H1 (cell line): ENCODE results near the gene HLF.

Experiments used
- CTCF ChIP-seq, 3 experiments: IDR thresholded peaks; 1 replicate in 2 of 3; 2 replicates in 1 of 3; pipeline versions ENCODE4 v1.5.1 to v1.6.1; 2011; ENCODE audit warnings: low read length in 3 of 3, mild to moderate bottlenecking in 3 of 3, inconsistent platforms in 2 of 3, low read depth in 1 of 3, moderate library complexity in 1 of 3; ENCODE audit not compliant: insufficient read depth in 1 of 3; ENCODE audit errors: control extremely low read depth in 1 of 3
- EGR1 ChIP-seq: IDR thresholded peaks from 2 replicates; pipeline ENCODE4 v1.6.1; 2011; ENCODE audit warnings: low read depth, low read length, borderline replicate concordance
- EP300 ChIP-seq, 2 experiments: IDR thresholded peaks; 1 replicate in 1 of 2; 2 replicates in 1 of 2; pipeline ENCODE4 v1.6.1; 2011 to 2012; ENCODE audit warnings: low read depth in 2 of 2, low read length in 2 of 2, mild to moderate bottlenecking in 2 of 2, borderline replicate concordance in 1 of 2, inconsistent platforms in 1 of 2, moderate library complexity in 1 of 2
- EZH2 ChIP-seq: fragments of 200-600 bp; sonication (generic); IDR thresholded peaks from 2 replicates; pipeline ENCODE4 v1.7.1; 2012; ENCODE audit warnings: low read depth, mild to moderate bottlenecking, moderate library complexity, low read length, inconsistent platforms; ENCODE audit not compliant: severe bottlenecking
- FOSL1 ChIP-seq: IDR thresholded peaks from 2 replicates; pipeline ENCODE4 v1.6.1; 2011; ENCODE audit warnings: mild to moderate bottlenecking, low read depth, low read length, moderate library complexity; ENCODE audit not compliant: insufficient read depth
- JUND ChIP-seq: IDR thresholded peaks from 2 replicates; pipeline ENCODE4 v1.6.1; 2011; ENCODE audit warnings: mild to moderate bottlenecking, improper control_type of control experiment, low read length
- KDM1A ChIP-seq: fragments of 200-600, 300-600 bp; sonication (generic); IDR thresholded peaks from 2 replicates; pipeline ENCODE4 v1.7.1; 2016; ENCODE audit warnings: mild to moderate bottlenecking, low read length, borderline replicate concordance
- KDM5A ChIP-seq: fragments of 200-600 bp; IDR thresholded peaks from 2 replicates; pipeline ENCODE4 v1.7.1; 2012; ENCODE audit warnings: mild to moderate bottlenecking, low read length, inconsistent platforms, mixed read lengths
- MAFK ChIP-seq: IDR thresholded peaks from 2 replicates; pipeline ENCODE4 v1.6.1; 2012; ENCODE audit warnings: low read depth, mild to moderate bottlenecking, improper control_type of control experiment, low read length
- POLR2A ChIP-seq, 2 experiments: IDR thresholded peaks; 1 replicate in 1 of 2; 2 replicates in 1 of 2; pipeline ENCODE4 v1.6.1; 2011; ENCODE audit warnings: low read depth in 2 of 2, low read length in 2 of 2, mild to moderate bottlenecking in 2 of 2; ENCODE audit errors: control extremely low read depth in 1 of 2
- POLR2AphosphoS5 ChIP-seq: IDR thresholded peaks from 2 replicates; pipeline ENCODE4 v1.6.1; 2011; ENCODE audit warnings: low read depth, low read length
- RAD21 ChIP-seq, 2 experiments: IDR thresholded peaks in 1 of 2; conservative IDR thresholded peaks in 1 of 2; 2 replicates each; pipeline ENCODE4 v1.6.1; 2011; ENCODE audit warnings: low read depth in 2 of 2, low read length in 2 of 2, improper control_type of control experiment in 1 of 2, inconsistent platforms in 1 of 2, mild to moderate bottlenecking in 1 of 2, moderate library complexity in 1 of 2
- SIN3A ChIP-seq, 2 experiments: IDR thresholded peaks in 1 of 2; conservative IDR thresholded peaks in 1 of 2; 2 replicates each; pipeline ENCODE4 v1.6.1; 2011 to 2012; ENCODE audit warnings: low read length in 2 of 2, improper control_type of control experiment in 1 of 2, low read depth in 1 of 2, mild to moderate bottlenecking in 1 of 2
- SUZ12 ChIP-seq: fragments of 200-600 bp; sonication (generic); IDR thresholded peaks from 2 replicates; pipeline ENCODE4 v1.6.1; 2012; ENCODE audit warnings: mild to moderate bottlenecking, inconsistent platforms, low read length, moderate library complexity, mixed read lengths

- TF ChIP-seq RAD21 (IDR thresholded peaks at IDR 0.05 in 1 of 2, conservative IDR thresholded peaks at IDR 0.05 in 1 of 2; ENCODE audit: low read depth in 2 of 2, low read length in 2 of 2) (no peak), KDM5A (no peak), CTCF (IDR thresholded peaks at IDR 0.05; ENCODE audit: control extremely low read depth in 1 of 3, insufficient read depth in 1 of 3, low read depth in 1 of 3, low read length in 3 of 3) (no peak), FOSL1 (no peak), SUZ12 (no peak), JUND (no peak), EZH2 (no peak), POLR2AphosphoS5 (no peak), SIN3A (conservative IDR thresholded peaks at IDR 0.05 in 1 of 2, IDR thresholded peaks at IDR 0.05 in 1 of 2; ENCODE audit: low read depth in 1 of 2, low read length in 2 of 2) (no peak), EP300 (IDR thresholded peaks at IDR 0.05; ENCODE audit: borderline replicate concordance in 1 of 2, low read depth in 2 of 2, low read length in 2 of 2) (no peak), MAFK (no peak), KDM1A (no peak), POLR2A (IDR thresholded peaks at IDR 0.05; ENCODE audit: control extremely low read depth in 1 of 2, low read depth in 2 of 2, low read length in 2 of 2) (no peak), EGR1 (no peak)
Measured at GRCh38 chr17:55229276-55229675, 35.5 kb upstream of the HLF start.
